ENCODE results near the gene CD81. TPM values are rescaled to one million over a fixed set of nuclear protein-coding genes. Genes with fewer than 3 reads are reported as not detected.
A peak's percentile ranks its signal among the peaks of the same experiment; 100 is the strongest.

CD81 gene
- total and polyA plus RNA-seq, 2 experiments from 2014 or later: 212 to 444 TPM

DNA sequence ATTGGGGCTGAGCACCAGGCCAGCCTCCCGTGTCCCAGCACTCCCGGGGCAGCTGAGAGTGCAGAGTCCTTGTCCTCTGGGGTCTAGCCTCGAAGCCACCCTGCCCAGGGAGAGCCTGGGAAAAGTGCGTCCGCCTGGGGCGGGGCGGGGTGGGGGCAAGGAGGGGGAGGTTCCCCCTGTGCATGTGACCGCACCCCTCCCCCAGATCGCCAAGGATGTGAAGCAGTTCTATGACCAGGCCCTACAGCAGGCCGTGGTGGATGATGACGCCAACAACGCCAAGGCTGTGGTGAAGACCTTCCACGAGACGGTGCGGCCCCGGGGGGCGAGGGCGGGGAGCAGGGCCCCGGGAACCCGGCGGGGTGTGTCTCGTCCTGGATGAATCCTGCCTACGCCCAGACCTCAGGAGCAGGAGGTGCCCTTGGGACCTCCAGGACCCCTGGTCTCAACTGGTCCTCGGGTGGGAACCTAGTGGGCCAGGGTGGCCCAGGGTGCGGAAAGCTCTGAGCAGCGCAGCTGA lies 18.2 kb downstream of the CD81 start:
- Histone ChIP-seq H3K27me3 (no peaks in the 10 kb centered on the region), H3K36me3 (peaks cover 10% of the 10 kb centered on the region), H3K9me3 (ENCODE audit: low read depth) (no peaks in the 10 kb centered on the region), H3K4me1 (ENCODE audit: low read depth) (peaks cover 7% of the 10 kb centered on the region), H3K4me3 (no peak overlapping the region), H3K27ac (no peak overlapping the region)
- DNase-seq (ENCODE audit: low read depth in 1 of 2, low spot score in 1 of 2): no peak
- TF ChIP-seq, protein P1, sequence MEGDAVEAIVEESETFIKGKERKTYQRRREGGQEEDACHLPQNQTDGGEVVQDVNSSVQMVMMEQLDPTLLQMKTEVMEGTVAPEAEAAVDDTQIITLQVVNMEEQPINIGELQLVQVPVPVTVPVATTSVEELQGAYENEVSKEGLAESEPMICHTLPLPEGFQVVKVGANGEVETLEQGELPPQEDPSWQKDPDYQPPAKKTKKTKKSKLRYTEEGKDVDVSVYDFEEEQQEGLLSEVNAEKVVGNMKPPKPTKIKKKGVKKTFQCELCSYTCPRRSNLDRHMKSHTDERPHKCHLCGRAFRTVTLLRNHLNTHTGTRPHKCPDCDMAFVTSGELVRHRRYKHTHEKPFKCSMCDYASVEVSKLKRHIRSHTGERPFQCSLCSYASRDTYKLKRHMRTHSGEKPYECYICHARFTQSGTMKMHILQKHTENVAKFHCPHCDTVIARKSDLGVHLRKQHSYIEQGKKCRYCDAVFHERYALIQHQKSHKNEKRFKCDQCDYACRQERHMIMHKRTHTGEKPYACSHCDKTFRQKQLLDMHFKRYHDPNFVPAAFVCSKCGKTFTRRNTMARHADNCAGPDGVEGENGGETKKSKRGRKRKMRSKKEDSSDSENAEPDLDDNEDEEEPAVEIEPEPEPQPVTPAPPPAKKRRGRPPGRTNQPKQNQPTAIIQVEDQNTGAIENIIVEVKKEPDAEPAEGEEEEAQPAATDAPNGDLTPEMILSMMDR (IDR thresholded peaks at IDR 0.05; ENCODE audit: low read depth, low read length): no peak

DNA sequence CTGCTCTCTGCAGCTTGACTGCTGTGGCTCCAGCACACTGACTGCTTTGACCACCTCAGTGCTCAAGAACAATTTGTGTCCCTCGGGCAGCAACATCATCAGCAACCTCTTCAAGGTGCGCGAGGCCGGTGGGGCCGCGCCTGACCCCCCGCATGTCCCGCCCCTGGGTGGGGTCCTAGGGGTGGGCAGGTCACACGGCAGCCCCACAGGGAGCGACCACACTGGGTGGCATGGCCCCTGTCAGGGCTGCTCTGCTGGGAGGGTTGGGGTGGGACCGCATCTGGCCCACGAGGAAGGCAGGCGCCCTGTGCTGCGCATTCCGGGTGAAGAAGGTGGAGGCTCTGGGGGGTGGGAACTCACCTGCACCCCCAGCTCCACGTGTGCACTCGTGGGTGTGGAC lies 18.7 kb downstream of the CD81 start:
- no peak overlapping the region for H3K4me3 ChIP-seq
- TF ChIP-seq, protein P1 (IDR thresholded peaks at IDR 0.05; ENCODE audit: low read depth, low read length): no peak
- no peaks in the 10 kb centered on the region for H3K9me3 ChIP-seq (ENCODE audit: low read depth)
- DNase-seq (ENCODE audit: low read depth in 1 of 2, low spot score in 1 of 2): no peak
- peaks cover 10% of the 10 kb centered on the region for H3K36me3 ChIP-seq
- H3K4me1 ChIP-seq (ENCODE audit: low read depth): peaks cover 7% of the 10 kb centered on the region
- H3K27ac ChIP-seq: no peak overlapping the region
- no peaks in the 10 kb centered on the region for H3K27me3 ChIP-seq

DNA sequence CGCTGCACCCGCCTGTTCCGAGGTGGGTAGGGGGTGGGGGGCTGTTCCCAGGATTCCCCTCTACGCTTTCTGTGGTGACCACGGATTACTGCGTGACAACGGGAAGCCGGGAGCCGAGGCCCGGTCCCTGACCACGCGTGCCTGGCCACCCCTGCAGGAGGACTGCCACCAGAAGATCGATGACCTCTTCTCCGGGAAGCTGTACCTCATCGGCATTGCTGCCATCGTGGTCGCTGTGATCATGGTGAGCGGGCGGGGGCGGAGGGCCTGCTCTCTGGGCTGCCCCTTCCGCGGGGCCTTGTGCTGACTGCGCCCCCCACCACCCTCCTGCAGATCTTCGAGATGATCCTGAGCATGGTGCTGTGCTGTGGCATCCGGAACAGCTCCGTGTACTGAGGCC lies 19.4 kb downstream of the CD81 start:
- peak overlapping the region; percentile 6 for H3K27ac ChIP-seq
- DNase-seq (ENCODE audit: low read depth in 1 of 2, low spot score in 1 of 2): no peak
- no peak overlapping the region for H3K4me3 ChIP-seq
- H3K27me3 ChIP-seq: no peaks in the 10 kb centered on the region
- H3K9me3 ChIP-seq (ENCODE audit: low read depth): no peaks in the 10 kb centered on the region
- TF ChIP-seq, protein P1 (IDR thresholded peaks at IDR 0.05; ENCODE audit: low read depth, low read length): no peak
- H3K36me3 ChIP-seq: peaks cover 10% of the 10 kb centered on the region
- peaks cover 8% of the 10 kb centered on the region for H3K4me1 ChIP-seq (ENCODE audit: low read depth)

DNA sequence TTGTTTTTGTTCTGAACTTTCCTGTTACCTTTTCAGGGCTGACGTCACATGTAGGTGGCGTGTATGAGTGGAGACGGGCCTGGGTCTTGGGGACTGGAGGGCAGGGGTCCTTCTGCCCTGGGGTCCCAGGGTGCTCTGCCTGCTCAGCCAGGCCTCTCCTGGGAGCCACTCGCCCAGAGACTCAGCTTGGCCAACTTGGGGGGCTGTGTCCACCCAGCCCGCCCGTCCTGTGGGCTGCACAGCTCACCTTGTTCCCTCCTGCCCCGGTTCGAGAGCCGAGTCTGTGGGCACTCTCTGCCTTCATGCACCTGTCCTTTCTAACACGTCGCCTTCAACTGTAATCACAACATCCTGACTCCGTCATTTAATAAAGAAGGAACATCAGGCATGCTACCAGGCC lies 19.9 kb downstream of the CD81 start:
- Histone ChIP-seq H3K27me3 (no peaks in the 10 kb centered on the region), H3K9me3 (ENCODE audit: low read depth) (no peaks in the 10 kb centered on the region), H3K4me3 (no peak overlapping the region), H3K4me1 (ENCODE audit: low read depth) (peaks cover 13% of the 10 kb centered on the region), H3K36me3 (peaks cover 10% of the 10 kb centered on the region), H3K27ac (no peak overlapping the region)
- TF ChIP-seq, protein P1 (IDR thresholded peaks at IDR 0.05; ENCODE audit: low read depth, low read length): no peak
- no peak for DNase-seq (ENCODE audit: low read depth in 1 of 2, low spot score in 1 of 2)

DNA sequence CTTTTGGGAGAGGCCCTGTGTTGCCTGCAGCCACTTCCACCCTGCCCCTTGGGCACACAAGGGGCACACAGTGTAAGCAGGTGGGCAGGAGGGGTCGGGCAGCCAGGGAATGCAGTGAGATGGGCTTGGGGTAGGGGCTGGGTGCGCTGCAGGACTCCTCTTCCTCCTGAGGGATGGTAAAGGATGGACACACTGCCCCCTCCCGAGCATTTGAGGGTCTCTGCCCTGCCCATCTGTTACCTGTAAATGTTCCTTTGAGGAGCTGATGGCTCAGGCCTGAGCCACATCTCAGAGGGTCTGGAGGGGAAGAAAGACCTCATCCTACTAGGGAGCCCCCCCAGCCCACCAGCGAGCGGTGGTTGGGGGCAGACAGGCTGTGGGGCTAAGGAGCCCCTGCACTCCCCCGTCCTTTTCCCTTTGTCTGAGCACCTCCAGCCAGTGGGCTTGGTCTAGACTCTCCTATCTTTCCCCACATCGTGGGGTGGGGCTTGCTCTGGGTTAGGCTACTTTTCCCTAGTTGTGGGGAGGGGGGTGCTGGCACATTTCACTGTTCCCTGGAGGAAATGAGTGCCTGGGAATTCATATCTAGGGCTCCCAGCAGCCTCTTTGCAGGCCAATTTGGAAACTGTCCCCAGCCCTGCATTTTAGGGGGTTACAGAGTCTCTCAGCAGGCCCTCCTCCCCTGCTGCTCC lies 21.7 kb downstream of the CD81 start:
- no peak overlapping the region for H3K4me3 ChIP-seq
- H3K36me3 ChIP-seq: peaks cover 19% of the 10 kb centered on the region

More for the DNA sequence above, 21.7 kb downstream of the CD81 start:
- TF ChIP-seq, protein P1 (IDR thresholded peaks at IDR 0.05; ENCODE audit: low read depth, low read length): no peak
- Histone ChIP-seq H3K4me1 (ENCODE audit: low read depth) (peaks cover 13% of the 10 kb centered on the region), H3K9me3 (ENCODE audit: low read depth) (no peaks in the 10 kb centered on the region), H3K27me3 (no peaks in the 10 kb centered on the region), H3K27ac (peak overlapping the region; percentile 98)
- no peak for DNase-seq (ENCODE audit: low read depth in 1 of 2, low spot score in 1 of 2)

Data from cardiac muscle cell (in vitro differentiated cells and primary cell).